ENCODE measurements around the gene PAPLN.

The PAPLN gene

GRCh38 chr14:73225496-73225895 is 11.8 kb upstream of the PAPLN start:
- H3K27ac ChIP-seq, result no peak overlapping the region
- no peak overlapping the region for H3K4me3 ChIP-seq (ENCODE audit: low read depth, low read length)
- peaks cover 3% of the 10 kb centered on the region for H3K36me3 ChIP-seq (replicated peaks)
- DNase-seq, result no peak
- H3K27me3 ChIP-seq (replicated peaks), result no peaks in the 10 kb centered on the region
- in situ Hi-C loops (cut with HindIII; ENCODE audit: low pct_ligation_motif_present, low sequenced_read_pairs), result no loop called here
- TF ChIP-seq, protein P1, sequence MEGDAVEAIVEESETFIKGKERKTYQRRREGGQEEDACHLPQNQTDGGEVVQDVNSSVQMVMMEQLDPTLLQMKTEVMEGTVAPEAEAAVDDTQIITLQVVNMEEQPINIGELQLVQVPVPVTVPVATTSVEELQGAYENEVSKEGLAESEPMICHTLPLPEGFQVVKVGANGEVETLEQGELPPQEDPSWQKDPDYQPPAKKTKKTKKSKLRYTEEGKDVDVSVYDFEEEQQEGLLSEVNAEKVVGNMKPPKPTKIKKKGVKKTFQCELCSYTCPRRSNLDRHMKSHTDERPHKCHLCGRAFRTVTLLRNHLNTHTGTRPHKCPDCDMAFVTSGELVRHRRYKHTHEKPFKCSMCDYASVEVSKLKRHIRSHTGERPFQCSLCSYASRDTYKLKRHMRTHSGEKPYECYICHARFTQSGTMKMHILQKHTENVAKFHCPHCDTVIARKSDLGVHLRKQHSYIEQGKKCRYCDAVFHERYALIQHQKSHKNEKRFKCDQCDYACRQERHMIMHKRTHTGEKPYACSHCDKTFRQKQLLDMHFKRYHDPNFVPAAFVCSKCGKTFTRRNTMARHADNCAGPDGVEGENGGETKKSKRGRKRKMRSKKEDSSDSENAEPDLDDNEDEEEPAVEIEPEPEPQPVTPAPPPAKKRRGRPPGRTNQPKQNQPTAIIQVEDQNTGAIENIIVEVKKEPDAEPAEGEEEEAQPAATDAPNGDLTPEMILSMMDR (IDR thresholded peaks at IDR 0.05; ENCODE audit: low read depth, low read length, missing control alignments), result no peak

DNA sequence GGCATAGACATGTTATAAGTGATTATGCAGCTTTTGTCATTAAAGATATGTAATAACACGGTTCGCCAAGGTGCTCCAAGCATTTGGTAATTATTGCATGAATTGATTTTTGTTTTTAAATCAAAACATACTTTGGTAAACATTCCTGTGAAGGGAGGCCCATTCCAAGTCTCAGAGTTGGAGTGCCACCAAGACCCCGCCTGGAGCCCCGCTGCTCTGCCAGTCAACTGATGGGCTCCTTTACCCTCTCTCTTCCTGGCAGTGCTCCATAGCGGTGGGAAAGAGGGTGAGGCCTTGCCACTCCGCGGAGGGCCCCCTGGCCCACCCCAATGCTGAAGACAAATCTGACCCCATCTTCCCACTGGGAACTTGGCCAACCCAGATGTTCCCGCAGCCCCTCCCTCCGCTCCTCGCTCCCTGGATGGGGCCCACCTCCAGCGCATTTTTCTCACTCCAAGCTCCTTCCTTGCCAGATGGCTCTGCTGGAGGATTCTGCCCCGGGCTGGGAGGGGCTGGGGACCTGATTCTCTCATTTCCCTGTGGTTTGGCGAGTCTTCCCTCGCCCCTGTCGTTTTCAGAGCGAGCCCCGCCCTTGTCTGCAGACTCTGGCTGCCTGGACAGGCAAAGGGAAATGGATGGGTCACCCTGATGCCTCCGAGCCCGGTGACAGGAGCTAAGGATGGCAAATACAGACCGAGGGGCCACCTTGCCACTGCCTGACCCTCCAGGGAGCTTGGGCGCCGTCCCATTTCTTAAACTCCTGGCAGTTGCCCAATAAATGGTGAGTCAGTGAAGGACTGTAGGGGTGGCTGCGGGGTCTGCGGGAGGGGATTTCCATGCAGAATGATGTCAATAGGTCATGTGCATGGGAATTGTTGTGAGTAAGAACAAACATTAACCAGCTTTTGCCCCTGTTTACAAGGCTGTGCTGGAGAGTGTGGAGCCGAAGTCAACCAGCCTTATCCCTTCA is 9.2 kb upstream of the PAPLN start:
- H3K4me3 ChIP-seq (ENCODE audit: low read depth, low read length), result peak overlapping the region; percentile 30
- DNase-seq, result peak; percentile 87
- peak overlapping the region; percentile 66 for H3K27ac ChIP-seq

DNA sequence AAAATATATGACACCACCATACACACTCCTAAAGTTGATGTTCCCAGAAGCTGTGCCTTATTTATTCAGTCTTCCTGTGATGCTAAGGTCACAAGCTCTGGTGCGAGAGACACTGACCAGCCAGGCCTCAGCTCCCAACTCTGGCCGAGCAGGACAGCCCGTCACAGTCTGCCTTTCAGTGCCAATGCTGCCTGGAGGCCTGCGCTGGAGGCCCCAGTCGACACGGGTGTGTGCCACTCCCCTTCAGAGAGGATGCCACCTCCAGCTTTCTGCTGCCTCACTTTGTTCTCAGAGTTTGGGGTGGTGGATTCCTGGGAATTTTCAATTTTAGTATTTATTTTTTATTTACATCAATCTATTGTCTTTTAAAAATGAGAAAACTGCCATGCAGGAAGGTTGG is 7.3 kb upstream of the PAPLN start:
- TF ChIP-seq, protein P1 (IDR thresholded peaks at IDR 0.05; ENCODE audit: low read depth, low read length, missing control alignments), result no peak
- peaks cover 6% of the 10 kb centered on the region for H3K27me3 ChIP-seq (replicated peaks)
- in situ Hi-C loops (cut with HindIII; ENCODE audit: low pct_ligation_motif_present, low sequenced_read_pairs), result no loop called here

More for the DNA sequence above, 9.2 kb upstream of the PAPLN start:
- Histone ChIP-seq H3K36me3 (replicated peaks) (no peaks in the 10 kb centered on the region), H3K27me3 (replicated peaks) (no peaks in the 10 kb centered on the region)
- in situ Hi-C loops (cut with HindIII; ENCODE audit: low pct_ligation_motif_present, low sequenced_read_pairs), result no loop called here
- TF ChIP-seq, protein P1 (IDR thresholded peaks at IDR 0.05; ENCODE audit: low read depth, low read length, missing control alignments), result no peak

GRCh38 chr14:73231981-73232851 is 5.1 kb upstream of the PAPLN start:
- no peak for DNase-seq
- in situ Hi-C loops (cut with HindIII; ENCODE audit: low pct_ligation_motif_present, low sequenced_read_pairs), result no loop called here
- Histone ChIP-seq H3K27me3 (replicated peaks) (peaks cover 9% of the 10 kb centered on the region), H3K27ac (no peak overlapping the region), H3K36me3 (replicated peaks) (no peaks in the 10 kb centered on the region), H3K4me3 (ENCODE audit: low read depth, low read length) (no peak overlapping the region)
- TF ChIP-seq, protein P1 (IDR thresholded peaks at IDR 0.05; ENCODE audit: low read depth, low read length, missing control alignments), result peak; percentile 66

More for the DNA sequence above, 7.3 kb upstream of the PAPLN start:
- no peak overlapping the region for H3K27ac ChIP-seq
- H3K36me3 ChIP-seq (replicated peaks), result no peaks in the 10 kb centered on the region
- no peak overlapping the region for H3K4me3 ChIP-seq (ENCODE audit: low read depth, low read length)
- DNase-seq, result no peak

GRCh38 chr14:73232984-73233383 is 4.3 kb upstream of the PAPLN start:
- TF ChIP-seq, protein P1 (IDR thresholded peaks at IDR 0.05; ENCODE audit: low read depth, low read length, missing control alignments), result no peak
- Histone ChIP-seq H3K27ac (no peak overlapping the region), H3K4me3 (ENCODE audit: low read depth, low read length) (no peak overlapping the region), H3K27me3 (replicated peaks) (peaks cover 13% of the 10 kb centered on the region), H3K36me3 (replicated peaks) (no peaks in the 10 kb centered on the region)
- in situ Hi-C loops (cut with HindIII; ENCODE audit: low pct_ligation_motif_present, low sequenced_read_pairs), result no loop called here
- no peak for DNase-seq
